GM23248 (cell line): ENCODE measurements around the gene EMID1.

Source experiments
- EZH2 ChIP-seq: fragments of 200-600 bp; sonication (generic); IDR thresholded peaks from 2 replicates; pipeline ENCODE4 v1.6.1; 2018; ENCODE audit warnings: antibody characterized with exemption, mild to moderate bottlenecking; ENCODE audit not compliant: insufficient read depth, poor library complexity, severe bottlenecking
- EZH2phosphoT487 ChIP-seq: fragments of 200-600 bp; sonication (generic); IDR thresholded peaks from 2 replicates; pipeline ENCODE4 v1.6.1; 2018; ENCODE audit warnings: antibody characterized with exemption, moderate library complexity, mild to moderate bottlenecking, low read depth; ENCODE audit not compliant: insufficient read depth

DNA sequence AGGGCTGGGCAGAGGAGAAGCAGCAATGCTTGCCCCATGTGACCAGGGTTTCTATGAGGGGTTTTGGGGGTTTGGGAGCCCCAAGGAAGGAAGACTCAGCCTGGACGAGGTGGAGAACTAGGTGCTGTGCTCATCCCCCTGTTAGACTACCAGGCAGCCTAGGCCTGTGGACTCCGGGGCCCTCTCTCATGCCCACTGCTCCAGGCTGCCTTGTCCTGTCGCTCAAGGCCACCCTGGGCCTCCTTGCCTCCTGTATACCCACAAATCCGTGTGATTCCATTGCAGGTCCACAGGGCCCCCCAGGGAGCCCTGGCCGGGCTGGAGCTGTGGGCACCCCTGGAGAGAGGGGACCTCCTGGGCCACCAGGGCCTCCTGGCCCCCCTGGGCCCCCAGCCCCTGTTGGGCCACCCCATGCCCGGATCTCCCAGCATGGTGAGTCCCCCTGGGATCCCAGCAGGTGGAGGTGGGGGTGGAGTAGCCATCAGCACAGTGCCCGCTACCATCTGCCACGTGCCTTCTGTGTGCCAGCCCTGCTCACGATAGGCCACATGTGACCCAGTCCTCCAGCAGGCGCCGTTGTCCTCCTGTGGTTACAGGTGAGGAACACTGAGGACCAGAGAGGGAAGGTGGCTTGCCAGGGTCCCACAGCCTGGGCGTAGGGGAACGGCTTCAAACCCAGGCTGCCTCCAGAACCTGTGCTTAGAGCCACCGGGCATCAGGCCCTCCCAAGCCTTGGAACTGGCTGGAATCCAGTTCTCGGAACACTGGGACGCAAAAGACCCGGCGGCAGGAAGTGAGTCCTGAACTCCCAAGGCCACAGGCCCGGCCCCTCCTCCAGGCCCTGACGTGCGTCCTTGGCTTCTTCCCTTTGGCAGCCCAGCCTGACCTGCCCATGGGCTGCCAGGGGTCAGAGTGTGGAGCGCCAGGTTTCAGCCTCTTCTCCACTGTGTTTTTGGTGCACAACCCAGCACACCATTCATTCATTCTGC is 26.6 kb downstream of the EMID1 start:
- TF ChIP-seq EZH2 (no peak), EZH2phosphoT487 (no peak)
